ENCODE results near the gene SMIM15. TPM values are rescaled to one million over a fixed set of nuclear protein-coding genes. Genes with fewer than 3 reads are reported as not detected.

Gene SMIM15
- total RNA-seq, 4 donors from 2014 or later, result 12.0 to 16.6 (median 14.4) TPM

DNA sequence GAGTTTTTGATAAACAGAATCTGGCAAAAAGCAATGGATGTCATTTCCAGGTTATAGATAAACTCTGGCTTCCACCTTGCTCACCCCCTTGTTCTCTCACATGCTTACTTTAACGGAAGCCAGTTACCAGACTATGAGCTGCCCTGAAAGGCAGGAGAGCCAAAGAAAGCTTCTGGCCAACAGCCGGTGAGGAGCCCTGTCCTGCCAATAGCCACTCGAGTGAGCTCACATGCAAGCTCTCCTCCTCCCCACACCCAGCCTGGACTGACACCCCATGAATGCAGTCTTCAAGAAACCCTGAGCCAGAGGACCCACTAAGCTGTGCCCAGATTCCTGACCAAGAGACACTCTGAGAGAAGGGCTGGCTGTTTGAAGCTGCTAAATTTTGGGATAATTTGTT is 14.4 kb upstream of the SMIM15 start:
- no peak overlapping the region for H3K4me3 ChIP-seq
- TF ChIP-seq POLR2A (IDR thresholded peaks at IDR 0.05) (no peak), EP300 (IDR thresholded peaks at IDR 0.05) (no peak)
- TF ChIP-seq, protein P1, sequence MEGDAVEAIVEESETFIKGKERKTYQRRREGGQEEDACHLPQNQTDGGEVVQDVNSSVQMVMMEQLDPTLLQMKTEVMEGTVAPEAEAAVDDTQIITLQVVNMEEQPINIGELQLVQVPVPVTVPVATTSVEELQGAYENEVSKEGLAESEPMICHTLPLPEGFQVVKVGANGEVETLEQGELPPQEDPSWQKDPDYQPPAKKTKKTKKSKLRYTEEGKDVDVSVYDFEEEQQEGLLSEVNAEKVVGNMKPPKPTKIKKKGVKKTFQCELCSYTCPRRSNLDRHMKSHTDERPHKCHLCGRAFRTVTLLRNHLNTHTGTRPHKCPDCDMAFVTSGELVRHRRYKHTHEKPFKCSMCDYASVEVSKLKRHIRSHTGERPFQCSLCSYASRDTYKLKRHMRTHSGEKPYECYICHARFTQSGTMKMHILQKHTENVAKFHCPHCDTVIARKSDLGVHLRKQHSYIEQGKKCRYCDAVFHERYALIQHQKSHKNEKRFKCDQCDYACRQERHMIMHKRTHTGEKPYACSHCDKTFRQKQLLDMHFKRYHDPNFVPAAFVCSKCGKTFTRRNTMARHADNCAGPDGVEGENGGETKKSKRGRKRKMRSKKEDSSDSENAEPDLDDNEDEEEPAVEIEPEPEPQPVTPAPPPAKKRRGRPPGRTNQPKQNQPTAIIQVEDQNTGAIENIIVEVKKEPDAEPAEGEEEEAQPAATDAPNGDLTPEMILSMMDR (IDR thresholded peaks at IDR 0.05), result no peak
- DNase-seq (ENCODE audit: low spot score in 2 of 2), result no peak
- H3K36me3 ChIP-seq, result no peaks in the 10 kb centered on the region
- no peak overlapping the region for H3K27ac ChIP-seq
- no peaks in the 10 kb centered on the region for H3K9me3 ChIP-seq
- WGBS, 2 donors, result 85 to 97% methylated on average over 3 of the region's 3 CpGs
- H3K4me1 ChIP-seq, result no peaks in the 10 kb centered on the region
- H3K27me3 ChIP-seq, result no peaks in the 10 kb centered on the region

GRCh38 chr5:61171479-61171878 is 9.2 kb upstream of the SMIM15 start:
- Histone ChIP-seq H3K36me3 (no peaks in the 10 kb centered on the region), H3K27ac (no peak overlapping the region), H3K27me3 (no peaks in the 10 kb centered on the region), H3K9me3 (no peaks in the 10 kb centered on the region), H3K4me3 (no peak overlapping the region), H3K4me1 (peaks cover 0 to 5% (median 2%) of the 10 kb centered on the region in 4 donors)
- TF ChIP-seq, protein P1 (IDR thresholded peaks at IDR 0.05), result no peak
- TF ChIP-seq POLR2A (IDR thresholded peaks at IDR 0.05) (no peak), EP300 (IDR thresholded peaks at IDR 0.05) (no peak)
- WGBS, 2 donors, result 98 to 100% methylated on average over 1 of the region's 1 CpG
- no peak for DNase-seq (ENCODE audit: low spot score in 2 of 2)

DNA sequence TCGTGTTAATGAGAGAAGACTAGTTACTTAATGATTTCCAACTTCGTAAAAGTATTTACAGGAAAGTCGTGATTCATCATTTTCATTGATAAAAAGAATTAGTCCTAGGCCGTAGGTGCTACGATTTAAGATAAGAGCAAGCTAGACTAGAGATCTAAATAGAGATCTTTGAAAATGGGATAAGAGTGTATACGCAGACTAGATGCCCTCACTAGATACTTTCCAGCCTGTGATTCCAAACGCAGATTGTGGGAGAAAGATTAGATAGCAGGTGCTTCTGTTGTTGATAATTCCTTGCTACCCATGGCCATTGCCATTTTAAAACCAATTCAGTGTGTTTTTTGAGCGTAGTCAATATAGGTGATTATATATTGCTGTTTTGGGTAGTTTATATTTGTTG is 6.7 kb upstream of the SMIM15 start:
- WGBS, 2 donors, result 95 to 96% methylated on average over 8 of the region's 8 CpGs
- Histone ChIP-seq H3K4me3 (no peak overlapping the region), H3K36me3 (no peaks in the 10 kb centered on the region), H3K9me3 (no peaks in the 10 kb centered on the region), H3K27me3 (no peaks in the 10 kb centered on the region), H3K4me1 (peaks cover 0 to 8% (median 2%) of the 10 kb centered on the region in 4 donors), H3K27ac (no peak overlapping the region)
- TF ChIP-seq POLR2A (IDR thresholded peaks at IDR 0.05) (no peak), EP300 (IDR thresholded peaks at IDR 0.05) (no peak)
- TF ChIP-seq, protein P1 (IDR thresholded peaks at IDR 0.05), result no peak
- DNase-seq (ENCODE audit: low spot score in 2 of 2), result no peak

DNA sequence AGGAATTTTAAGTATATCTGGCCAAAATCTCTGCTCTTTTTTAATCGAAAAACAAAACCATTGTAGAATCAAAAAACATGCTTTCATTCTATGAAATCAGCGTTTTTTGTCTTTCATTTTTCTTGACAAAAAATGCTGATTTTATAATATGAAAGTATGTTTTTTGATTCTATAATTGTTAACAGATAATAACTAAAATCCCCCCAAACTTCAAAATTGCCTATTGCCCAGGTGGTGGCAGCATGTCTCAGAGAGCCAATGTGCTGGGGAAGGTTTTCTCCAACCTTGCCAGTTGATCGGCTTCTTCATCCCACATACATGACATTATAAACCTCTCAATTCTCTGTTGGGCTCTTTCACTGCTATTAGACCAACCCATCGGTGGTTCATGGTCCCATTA is 5.1 kb upstream of the SMIM15 start:
- no peak for TF ChIP-seq POLR2A (IDR thresholded peaks at IDR 0.05)
- TF ChIP-seq, protein P1 (IDR thresholded peaks at IDR 0.05), result peak in 2 of 5 experiments; percentile 25 to 41
- Histone ChIP-seq H3K27ac (no peak overlapping the region), H3K36me3 (no peaks in the 10 kb centered on the region), H3K9me3 (no peaks in the 10 kb centered on the region), H3K27me3 (no peaks in the 10 kb centered on the region), H3K4me3 (no peak overlapping the region), H3K4me1 (peaks cover 0 to 20% (median 2%) of the 10 kb centered on the region in 4 donors)
- WGBS, 2 donors, result 31 to 36% methylated on average over 4 of the region's 4 CpGs
- DNase-seq (ENCODE audit: low spot score in 2 of 2), result no peak

DNA sequence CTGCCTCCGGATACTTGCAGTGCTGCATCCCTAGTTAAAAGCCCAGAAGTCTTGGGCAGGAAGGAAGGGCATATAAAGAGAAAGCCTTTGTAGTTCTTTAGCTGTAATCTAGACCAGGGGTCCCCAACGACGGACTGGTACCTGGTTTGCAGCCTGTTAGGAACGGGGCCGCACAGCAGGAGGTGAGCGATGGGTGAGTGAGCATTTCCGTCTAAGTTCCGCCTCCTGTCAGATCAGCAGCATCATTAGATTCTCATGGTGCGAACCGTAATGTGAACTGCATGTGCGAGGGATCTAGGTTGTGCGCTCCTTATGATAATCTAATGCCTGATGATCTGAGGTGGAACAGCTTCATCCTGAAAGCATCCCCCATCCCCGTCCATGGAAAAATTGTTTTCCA is 1.6 kb upstream of the SMIM15 start:
- Histone ChIP-seq H3K4me1 (peaks cover 0 to 40% (median 6%) of the 10 kb centered on the region in 4 donors), H3K4me3 (no peak overlapping the region), H3K9me3 (no peaks in the 10 kb centered on the region), H3K27me3 (no peaks in the 10 kb centered on the region), H3K36me3 (peaks cover 0 to 19% (median 0%) of the 10 kb centered on the region in 3 donors), H3K27ac (no peak overlapping the region)
- no peak for DNase-seq (ENCODE audit: low spot score in 2 of 2)
- TF ChIP-seq POLR2A (IDR thresholded peaks at IDR 0.05), result no peak
- TF ChIP-seq EP300 (IDR thresholded peaks at IDR 0.05), result no peak
- TF ChIP-seq, protein P1 (IDR thresholded peaks at IDR 0.05), result no peak
- WGBS, 2 donors, result 94 to 98% methylated on average over 13 of the region's 13 CpGs

All from tibial nerve (tissue), 4 donors.